Measurements from ENCODE around the gene ATP9B. TPM values are rescaled to one million over a fixed set of nuclear protein-coding genes. Genes with fewer than 3 reads are reported as not detected.

ATP9B gene
- total RNA-seq, 1 donor from 2014 or later: 37.3 TPM

DNA sequence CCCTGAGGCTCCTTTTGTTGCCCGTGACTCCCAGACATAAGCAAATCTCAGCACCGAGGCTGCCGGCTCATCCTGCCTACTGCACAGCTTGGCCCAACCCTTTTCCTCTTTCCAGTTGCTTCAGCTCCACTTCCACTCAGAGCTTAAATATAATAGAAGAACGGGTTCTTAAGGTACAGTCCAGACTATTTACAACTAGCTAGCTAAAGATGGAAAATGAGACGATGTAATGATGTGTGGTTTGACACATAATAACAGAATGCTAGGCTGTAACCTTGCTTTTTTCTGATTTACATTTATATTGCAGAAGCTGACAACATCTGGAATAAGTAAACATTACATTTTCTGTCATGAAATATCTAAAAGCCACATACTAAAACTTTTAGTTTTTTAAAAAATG is 26.9 kb upstream of the ATP9B start:
- H3K9me3 Mint-ChIP-seq (ENCODE audit: unreplicated experiment): no peaks in the 10 kb centered on the region
- DNase-seq (ENCODE audit: low spot score): no peak
- peaks cover 3% of the 10 kb centered on the region for H3K27me3 Mint-ChIP-seq (ENCODE audit: unreplicated experiment)
- TF ChIP-seq, protein P1, sequence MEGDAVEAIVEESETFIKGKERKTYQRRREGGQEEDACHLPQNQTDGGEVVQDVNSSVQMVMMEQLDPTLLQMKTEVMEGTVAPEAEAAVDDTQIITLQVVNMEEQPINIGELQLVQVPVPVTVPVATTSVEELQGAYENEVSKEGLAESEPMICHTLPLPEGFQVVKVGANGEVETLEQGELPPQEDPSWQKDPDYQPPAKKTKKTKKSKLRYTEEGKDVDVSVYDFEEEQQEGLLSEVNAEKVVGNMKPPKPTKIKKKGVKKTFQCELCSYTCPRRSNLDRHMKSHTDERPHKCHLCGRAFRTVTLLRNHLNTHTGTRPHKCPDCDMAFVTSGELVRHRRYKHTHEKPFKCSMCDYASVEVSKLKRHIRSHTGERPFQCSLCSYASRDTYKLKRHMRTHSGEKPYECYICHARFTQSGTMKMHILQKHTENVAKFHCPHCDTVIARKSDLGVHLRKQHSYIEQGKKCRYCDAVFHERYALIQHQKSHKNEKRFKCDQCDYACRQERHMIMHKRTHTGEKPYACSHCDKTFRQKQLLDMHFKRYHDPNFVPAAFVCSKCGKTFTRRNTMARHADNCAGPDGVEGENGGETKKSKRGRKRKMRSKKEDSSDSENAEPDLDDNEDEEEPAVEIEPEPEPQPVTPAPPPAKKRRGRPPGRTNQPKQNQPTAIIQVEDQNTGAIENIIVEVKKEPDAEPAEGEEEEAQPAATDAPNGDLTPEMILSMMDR (IDR thresholded peaks at IDR 0.05; ENCODE audit: unreplicated experiment): no peak
- H3K36me3 Mint-ChIP-seq (ENCODE audit: low read depth, unreplicated experiment): peaks cover 4% of the 10 kb centered on the region
- no peak overlapping the region for H3K27ac Mint-ChIP-seq (ENCODE audit: unreplicated experiment)
- no peaks in the 10 kb centered on the region for H3K4me1 Mint-ChIP-seq (ENCODE audit: unreplicated experiment)
- H3K4me3 Mint-ChIP-seq (ENCODE audit: unreplicated experiment): no peak overlapping the region

DNA sequence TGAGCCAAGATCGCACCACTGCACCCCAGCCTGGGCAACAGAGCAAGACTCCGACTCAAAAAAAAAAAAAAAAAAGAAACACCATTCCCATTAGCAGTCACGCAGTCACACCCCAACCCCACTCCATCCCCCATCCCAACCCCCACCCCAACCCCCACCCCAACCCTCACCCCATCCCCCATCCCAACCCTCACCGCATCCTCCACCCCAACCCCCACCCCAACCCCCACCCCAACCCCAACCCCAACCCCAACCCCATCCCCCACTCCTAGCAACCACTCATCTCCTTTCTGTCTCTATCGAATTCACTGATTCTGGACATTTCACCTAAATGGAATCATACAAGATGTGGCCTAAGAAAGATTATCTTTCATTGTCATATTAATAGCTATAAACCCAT is 25.9 kb upstream of the ATP9B start:
- Mint-ChIP-seq H3K27me3 (ENCODE audit: unreplicated experiment) (peaks cover 3% of the 10 kb centered on the region), H3K4me3 (ENCODE audit: unreplicated experiment) (no peak overlapping the region), H3K27ac (ENCODE audit: unreplicated experiment) (no peak overlapping the region), H3K36me3 (ENCODE audit: low read depth, unreplicated experiment) (no peaks in the 10 kb centered on the region), H3K9me3 (ENCODE audit: unreplicated experiment) (no peaks in the 10 kb centered on the region), H3K4me1 (ENCODE audit: unreplicated experiment) (no peaks in the 10 kb centered on the region)
- TF ChIP-seq, protein P1 (IDR thresholded peaks at IDR 0.05; ENCODE audit: unreplicated experiment): no peak
- DNase-seq (ENCODE audit: low spot score): no peak

DNA sequence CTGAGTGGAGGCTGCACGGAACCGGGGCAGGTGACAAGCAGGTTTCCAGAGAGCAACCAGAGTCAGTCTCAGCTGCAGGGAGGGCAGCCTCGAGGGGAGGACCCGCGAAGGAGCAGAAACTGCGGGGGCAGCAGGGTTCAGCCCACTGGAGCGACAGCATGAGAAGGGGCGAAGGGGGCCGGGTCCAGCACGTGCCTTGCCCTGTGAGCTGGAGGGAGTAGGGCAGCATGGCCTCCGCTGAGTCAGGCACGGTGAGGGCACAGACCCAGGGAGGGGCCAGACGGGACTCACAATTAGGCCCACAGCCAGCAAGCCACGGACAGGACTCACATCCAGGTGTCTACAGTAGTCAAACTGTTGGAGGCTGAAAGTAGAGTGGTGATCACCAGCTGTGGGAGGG is 22.7 kb upstream of the ATP9B start:
- Mint-ChIP-seq H3K4me1 (ENCODE audit: unreplicated experiment) (no peaks in the 10 kb centered on the region), H3K27ac (ENCODE audit: unreplicated experiment) (no peak overlapping the region), H3K4me3 (ENCODE audit: unreplicated experiment) (no peak overlapping the region), H3K27me3 (ENCODE audit: unreplicated experiment) (no peaks in the 10 kb centered on the region), H3K36me3 (ENCODE audit: low read depth, unreplicated experiment) (no peaks in the 10 kb centered on the region), H3K9me3 (ENCODE audit: unreplicated experiment) (no peaks in the 10 kb centered on the region)
- TF ChIP-seq, protein P1 (IDR thresholded peaks at IDR 0.05; ENCODE audit: unreplicated experiment): no peak
- no peak for DNase-seq (ENCODE audit: low spot score)

DNA sequence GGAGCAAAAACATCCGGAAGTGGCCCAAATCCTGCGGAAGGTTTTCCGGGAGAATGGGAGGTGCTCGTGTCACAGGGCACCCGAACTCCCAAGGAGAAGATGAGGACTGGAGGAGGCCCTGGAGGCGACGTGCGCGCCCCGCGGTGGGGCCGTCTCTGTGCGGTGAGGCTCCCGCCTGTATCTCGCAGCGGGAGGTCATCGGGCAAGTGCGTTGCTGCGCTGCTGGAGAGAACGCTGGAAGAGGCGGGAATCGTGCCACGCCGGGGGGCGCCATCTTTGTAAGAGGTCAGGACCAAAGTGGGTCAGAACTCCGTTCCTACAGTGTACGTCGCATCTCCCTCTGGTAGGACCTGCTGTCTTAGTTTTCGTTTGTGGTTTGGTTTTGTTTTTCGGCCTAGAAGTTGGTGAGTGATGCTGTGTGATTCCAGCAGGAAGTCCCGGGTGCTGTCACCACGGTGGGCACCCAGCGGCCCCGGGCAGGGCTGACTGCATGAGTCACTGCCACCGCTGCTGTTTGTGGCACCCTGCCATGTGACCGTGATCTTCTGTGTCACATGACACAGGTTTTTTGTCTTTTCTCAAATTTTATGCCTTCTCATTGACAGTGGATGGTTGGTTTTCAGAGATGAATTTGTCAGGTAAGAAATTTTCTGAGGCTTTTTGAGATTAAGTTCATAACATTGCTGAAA is 21.5 kb upstream of the ATP9B start:
- H3K27ac Mint-ChIP-seq (ENCODE audit: unreplicated experiment): no peak overlapping the region
- H3K4me3 Mint-ChIP-seq (ENCODE audit: unreplicated experiment): no peak overlapping the region
- DNase-seq (ENCODE audit: low spot score): no peak
- no peaks in the 10 kb centered on the region for H3K4me1 Mint-ChIP-seq (ENCODE audit: unreplicated experiment)
- H3K9me3 Mint-ChIP-seq (ENCODE audit: unreplicated experiment): no peaks in the 10 kb centered on the region
- TF ChIP-seq, protein P1 (IDR thresholded peaks at IDR 0.05; ENCODE audit: unreplicated experiment): no peak
- no peaks in the 10 kb centered on the region for H3K36me3 Mint-ChIP-seq (ENCODE audit: low read depth, unreplicated experiment)
- peaks cover 1% of the 10 kb centered on the region for H3K27me3 Mint-ChIP-seq (ENCODE audit: unreplicated experiment)

DNA sequence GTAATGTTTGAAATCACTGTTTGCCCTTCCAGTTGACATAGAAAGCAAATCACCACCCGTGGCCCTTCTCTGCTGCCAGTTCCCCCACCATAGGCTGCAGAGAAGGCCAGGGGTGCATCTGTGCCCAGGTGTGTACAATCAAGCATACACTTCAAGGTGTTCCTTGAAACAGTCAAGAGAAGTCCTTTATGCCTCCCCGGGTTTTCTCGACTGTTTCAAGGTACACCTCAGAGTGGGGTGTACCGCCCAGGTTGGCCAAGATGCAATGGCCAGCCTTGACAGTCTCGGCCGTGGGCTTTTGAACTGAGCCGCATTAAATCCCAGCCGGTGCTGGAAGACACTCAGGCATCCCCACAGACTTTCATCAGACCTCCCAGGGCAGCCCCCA is 21.0 kb upstream of the ATP9B start:
- no peak overlapping the region for H3K27ac Mint-ChIP-seq (ENCODE audit: unreplicated experiment)
- no peaks in the 10 kb centered on the region for H3K9me3 Mint-ChIP-seq (ENCODE audit: unreplicated experiment)
- TF ChIP-seq, protein P1 (IDR thresholded peaks at IDR 0.05; ENCODE audit: unreplicated experiment): no peak
- peaks cover 1% of the 10 kb centered on the region for H3K27me3 Mint-ChIP-seq (ENCODE audit: unreplicated experiment)
- no peak overlapping the region for H3K4me3 Mint-ChIP-seq (ENCODE audit: unreplicated experiment)
- no peaks in the 10 kb centered on the region for H3K36me3 Mint-ChIP-seq (ENCODE audit: low read depth, unreplicated experiment)
- no peak for DNase-seq (ENCODE audit: low spot score)
- no peaks in the 10 kb centered on the region for H3K4me1 Mint-ChIP-seq (ENCODE audit: unreplicated experiment)

Measured in endothelial cell (in vitro differentiated cells).